NCI-H226 (cell line): ENCODE data around the gene SDR42E2.
"Not testable (repeated sequence)": the region's sequence is repeated elsewhere in the genome, so short reads cannot be mapped to it uniquely, and the experiment has no call there.

Source experiments
- DNase-seq: peaks from one replicate; pipeline ENCODE4 v3.0.0-alpha.2; 2015

The SDR42E2 gene

DNA sequence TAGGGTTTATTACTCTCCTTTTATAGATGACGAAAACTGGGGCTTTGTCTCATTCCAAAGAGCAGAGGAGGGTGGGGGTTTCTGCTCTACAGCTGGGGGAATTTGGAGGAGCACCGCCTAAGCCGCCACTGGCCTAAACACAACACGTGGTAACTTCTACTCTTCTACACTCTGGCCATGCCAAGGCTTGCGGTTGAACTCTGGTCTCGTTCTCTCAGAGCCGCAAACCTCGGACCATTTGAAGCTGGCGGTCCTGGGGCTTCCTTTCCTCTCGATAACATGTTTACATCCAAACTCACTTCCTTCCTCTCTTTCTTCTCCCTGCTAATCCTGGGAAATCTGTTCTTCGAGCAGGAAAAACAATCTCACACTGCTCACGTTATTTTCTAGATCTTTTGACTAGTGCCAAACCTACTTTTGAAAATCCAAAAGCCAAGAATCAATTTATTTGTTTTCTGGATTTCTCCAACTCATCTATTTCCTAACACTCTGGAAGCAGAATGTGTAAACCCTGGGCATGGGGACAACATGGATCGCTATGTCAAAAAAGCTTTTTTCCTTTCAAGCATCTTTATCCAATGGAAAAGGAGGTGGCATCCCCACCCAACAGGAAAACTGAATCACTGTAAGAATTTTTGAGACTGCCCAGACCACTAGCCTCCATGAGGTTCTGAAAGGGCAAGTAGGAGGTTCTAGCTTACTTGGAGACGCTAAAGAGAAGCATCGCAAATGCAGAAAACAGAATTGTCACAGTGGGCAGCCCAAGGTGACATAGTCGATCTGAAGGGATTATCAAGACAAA is 30.2 kb downstream of the SDR42E2 start:
- peak; percentile 81 for DNase-seq

DNA sequence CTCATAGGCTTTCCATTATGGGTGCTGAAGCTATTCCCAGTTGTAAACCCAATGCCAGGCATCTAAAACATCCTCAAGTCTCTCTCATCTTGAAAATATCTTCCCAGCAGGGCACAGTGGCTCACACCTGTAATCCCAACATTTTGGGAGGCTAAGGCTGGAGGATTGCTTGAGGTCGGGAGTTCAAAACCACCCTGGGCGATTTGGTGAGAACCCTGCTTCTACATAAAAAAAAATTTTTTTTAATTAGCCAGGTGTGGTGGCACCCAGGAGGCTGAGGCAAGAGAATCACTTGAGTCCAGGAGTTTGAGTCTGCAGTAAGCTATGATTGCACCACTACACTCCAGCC is 30.7 kb downstream of the SDR42E2 start:
- no peak for DNase-seq

DNA sequence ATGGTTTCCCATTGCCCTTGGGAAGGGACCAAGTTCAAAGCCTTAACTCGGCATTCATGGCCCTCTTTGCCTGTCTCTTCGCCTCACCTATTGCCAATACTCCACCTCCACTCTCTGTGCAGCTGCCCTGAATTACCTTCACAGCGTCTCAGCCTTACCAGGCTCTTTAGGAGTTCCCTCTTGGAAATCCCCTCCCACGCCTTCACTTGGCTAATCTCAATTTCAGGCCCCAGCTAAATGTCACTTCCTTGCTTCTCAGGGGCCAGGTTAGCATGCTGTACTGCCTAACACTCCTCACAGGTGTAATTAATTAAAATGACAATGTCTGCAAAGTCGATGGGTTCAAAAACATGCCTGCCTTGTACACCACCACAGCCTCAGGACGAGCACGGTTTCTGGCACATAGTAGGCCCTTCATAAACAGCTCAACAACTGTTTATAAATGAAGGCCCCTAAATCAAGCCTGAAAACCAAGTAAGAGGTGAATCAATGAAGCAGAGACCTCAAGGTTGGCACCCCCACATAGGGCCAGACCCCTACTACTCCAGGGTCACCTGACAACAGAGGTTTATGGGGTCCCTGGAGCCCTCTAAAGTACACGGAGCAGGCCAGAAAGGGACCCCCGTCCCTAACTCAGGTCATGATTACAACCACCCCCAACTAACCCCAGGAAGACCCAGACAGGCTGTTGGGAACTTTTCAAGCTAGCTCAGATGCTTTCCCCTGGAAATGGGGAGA is 32.6 kb downstream of the SDR42E2 start:
- DNase-seq = no peak

DNA sequence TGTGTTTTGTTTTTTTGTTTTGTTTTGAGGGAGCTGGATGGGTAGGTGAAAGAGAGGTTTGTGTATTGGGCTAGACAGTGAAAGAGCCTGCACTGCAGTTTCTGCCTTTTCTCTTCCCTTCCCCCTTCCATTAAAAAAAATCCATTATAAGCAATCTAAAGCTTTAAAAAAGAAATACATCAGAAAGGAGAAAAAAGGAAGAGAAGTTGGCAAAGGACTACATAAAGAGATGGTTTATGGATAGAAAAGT is 33.1 kb downstream of the SDR42E2 start:
- DNase-seq = no peak

DNA sequence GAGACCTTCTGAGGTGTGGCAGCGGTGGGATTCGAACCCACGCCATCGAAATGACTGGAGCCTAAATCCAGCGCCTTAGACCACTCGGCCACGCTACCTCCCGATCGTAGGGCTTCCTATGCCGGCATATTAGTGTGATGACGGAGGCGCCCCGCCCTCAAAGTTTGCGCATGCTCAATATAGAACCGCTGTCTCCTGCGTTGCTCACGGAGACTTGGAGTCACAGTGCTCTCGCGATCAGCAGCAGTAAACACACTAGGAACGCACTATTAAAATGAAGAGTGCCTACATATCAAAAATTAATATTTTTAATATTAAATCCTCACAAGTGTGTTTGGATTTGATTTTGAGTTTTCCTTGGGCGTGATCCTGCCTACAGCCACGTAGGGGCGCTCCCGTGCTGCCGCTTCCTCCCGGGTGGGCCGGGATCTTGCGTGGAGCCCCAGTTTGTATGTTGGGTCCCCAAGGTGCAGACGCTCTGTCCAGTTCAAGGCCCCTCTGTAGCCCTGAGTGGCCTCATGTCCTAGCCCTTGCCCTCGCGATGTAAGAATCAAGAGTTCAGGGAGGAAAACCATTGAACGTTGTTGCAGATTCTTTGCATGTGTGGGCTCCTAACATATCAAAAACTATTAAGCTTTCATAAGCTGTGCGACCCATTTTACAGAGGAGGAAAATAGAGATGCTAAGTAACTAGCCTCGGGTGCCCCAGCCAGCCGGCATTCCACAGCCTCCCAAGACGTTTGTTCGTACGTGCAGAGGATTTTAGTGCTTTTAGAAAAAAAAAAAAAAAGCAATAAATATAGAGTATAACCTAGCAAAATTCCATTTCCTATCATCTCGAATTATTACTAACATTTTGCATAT is 33.6 kb downstream of the SDR42E2 start:
- DNase-seq = peak; percentile 69

DNA sequence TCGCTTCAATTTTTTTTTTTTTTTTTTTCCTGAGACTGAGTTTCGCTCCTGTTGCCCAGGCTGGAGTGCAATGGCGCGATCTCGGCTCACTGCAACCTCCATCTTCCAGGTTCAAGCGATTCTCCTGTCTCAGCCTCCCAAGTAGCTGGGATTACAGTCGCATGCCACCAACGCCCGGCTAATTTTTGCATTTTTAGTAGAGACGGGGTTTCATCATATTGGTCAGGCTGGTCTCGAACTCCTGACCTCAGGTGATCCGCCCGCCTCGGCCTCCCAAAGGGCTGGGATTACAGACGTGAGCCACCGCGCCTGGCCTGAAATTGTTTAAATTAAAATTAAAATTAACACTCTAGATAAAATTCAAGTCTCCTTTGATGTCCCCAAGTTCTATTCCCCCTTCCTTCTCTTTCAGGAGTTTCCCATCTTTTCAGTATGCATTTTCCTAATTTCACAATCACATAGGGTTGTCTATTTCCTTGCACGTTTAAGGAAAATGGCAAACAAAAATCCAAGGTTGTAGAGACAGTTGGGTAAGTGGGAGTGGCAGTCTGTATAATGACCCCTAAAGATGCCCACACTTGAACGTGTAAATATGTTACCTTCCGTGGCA is 34.4 kb downstream of the SDR42E2 start:
- DNase-seq = not testable (repeated sequence)

DNA sequence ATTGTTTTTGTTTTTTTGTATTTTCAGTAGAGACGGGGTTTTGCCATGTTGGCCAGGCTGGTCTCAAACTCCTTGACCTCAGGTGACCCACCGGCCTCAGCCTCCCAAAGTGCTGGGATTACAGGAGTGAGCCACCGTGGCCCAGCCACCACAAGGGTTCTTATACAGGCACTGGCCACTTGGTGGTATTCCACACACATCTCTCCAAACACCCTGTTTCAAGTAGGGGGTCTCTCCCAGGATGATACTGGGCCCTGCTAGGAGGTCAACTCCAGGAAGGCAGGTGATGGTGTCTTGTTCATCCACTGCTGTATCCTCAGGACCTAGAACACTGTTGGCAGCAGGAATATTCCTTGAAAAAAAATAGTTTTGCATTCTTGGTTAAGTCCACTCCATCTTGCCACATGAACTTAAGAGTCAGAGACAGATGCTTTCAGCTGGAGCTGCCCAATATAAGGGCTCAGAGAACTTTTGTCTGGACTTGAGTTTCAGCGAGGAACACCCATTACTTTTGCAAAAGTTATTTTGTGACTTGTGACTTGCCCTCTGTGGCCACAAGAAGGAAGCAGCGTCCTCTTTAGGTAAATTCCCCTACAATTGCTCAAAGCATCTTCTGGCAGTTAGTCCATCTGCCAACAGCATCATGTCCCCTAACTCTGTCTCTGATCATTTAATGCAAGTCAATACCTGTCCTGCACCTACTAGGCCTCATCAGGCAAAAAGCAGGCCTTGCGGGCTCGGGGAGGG is 36.4 kb downstream of the SDR42E2 start:
- DNase-seq = no peak

DNA sequence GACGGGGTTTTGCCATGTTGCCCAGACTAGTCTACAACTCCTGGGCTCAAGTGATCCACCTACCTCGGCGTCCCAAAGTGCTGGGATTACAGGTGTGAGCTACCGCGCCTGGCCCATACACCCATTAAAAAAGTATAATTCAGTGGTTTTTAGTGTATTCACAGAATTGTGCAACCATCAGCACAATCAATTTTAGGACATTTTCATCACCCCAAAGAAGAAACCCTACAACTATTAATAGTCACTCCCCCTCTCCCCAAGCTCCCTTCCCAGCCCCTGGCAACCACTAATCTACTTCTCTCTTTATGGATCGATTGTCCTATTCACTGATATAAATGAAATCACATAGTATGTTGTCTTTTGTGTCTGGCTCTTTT is 39.9 kb downstream of the SDR42E2 start:
- no peak for DNase-seq

DNA sequence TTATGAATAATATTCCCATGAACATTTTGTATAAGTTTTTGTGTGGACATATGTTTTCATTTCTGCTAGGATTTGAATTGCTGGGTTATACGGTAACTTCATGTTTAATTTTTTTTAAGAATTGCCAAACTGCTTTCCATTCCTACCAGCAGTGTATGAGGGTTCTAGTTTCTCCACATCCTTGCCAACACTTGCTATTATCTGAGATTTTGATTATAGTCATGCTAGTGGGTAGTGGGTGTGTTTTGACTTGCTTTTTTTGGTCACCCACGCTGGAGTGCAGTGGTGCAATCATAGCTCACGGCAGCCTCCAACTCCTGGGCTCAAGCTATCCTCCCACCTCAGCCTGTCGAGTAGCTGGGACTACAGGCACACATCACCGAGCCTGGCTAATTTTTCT is 40.8 kb downstream of the SDR42E2 start:
- no peak for DNase-seq

DNA sequence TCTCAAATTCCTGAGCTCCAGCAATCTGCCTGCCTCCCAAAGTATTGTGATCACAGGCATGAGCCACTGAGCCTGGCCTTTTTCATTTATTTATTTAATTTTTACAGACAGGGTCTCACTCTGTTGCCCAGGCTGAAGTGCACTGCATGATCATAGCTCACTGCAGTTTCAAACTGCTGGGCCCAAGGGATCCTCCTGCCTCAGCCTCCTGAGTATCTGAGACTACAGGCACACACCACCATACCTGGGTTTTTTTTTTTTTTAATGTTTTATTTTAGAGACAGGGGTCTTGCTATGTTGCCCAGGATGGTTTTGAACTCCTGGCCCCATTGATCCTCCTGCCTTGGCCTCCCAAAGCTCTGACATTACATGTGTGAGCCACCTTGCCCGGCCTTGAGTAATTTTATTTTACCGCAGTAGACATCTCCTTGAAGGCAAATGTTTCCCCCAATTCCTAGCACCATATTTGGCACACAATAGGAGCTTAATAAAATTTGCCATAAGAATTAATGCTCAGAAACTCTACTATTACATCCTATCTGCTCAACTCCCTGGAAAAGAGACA is 41.9 kb downstream of the SDR42E2 start:
- no peak for DNase-seq

DNA sequence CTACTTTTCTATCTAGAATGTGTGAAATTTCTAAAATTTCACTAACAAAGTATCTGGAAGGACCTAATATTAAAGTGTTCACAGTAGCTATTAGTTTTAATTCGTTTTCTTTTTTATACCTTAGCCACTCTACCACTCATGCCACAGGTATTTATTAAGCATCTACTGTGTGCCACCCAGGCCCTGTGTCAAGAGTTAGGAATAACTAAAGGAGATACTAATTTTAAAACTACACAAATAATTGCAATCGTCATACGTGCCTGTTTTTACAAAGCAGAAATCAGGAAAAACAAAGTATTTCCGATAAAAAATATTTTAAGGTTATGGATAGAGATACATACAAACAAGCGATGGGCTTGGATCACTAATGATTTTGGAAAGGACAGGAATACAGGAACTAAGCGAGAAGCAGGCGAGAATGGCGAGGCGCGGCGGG is 43.3 kb downstream of the SDR42E2 start:
- no peak for DNase-seq

DNA sequence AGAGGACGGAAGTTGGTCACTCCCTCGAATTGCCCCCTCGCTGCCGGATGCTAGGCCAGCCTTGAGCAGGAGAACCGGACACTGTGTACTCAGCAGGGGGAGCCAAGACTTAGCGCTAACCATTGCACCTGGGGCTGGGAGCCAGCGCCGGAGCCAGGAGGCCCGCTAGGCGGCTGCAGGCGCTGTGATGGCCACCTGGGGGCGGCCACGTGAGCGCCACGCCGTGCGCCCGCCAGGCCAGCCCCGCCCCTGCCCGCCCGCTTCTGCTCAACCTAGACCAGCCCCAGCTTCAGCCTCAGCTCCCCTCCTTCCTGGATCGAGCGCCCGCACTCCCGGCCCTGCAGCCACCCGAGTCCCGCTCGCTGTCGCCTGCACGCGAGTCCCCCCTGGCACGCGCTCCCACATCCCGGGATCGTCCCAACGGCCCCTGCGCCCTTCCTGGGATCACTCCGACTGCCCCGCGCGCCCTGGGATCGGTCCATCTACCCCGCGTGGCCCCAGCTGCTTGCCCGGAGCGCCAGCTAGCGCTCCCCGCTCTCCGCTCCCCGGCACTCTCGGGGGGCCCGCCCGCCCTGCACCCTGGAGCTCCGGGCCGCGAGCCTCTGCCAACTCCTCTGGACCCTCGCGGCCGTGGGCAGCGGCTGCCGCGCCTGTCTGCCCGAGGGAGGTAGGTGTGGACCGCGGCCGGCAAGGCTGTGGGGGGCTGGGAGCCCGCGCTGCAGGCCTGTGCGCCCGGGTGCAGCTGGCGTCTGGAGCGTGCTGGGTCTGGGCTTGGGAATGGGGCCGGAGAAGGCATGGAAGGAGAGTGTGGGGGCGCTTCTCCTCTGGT is 43.9 kb downstream of the SDR42E2 start, which contains the start of gene EEF2K:
Gene EEF2K (plus strand): TSS at position 266 of the 829 bp plus-strand sequence. CDS start 19,452 bp downstream, outside the sequence.
- peak; percentile 94 for DNase-seq

DNA sequence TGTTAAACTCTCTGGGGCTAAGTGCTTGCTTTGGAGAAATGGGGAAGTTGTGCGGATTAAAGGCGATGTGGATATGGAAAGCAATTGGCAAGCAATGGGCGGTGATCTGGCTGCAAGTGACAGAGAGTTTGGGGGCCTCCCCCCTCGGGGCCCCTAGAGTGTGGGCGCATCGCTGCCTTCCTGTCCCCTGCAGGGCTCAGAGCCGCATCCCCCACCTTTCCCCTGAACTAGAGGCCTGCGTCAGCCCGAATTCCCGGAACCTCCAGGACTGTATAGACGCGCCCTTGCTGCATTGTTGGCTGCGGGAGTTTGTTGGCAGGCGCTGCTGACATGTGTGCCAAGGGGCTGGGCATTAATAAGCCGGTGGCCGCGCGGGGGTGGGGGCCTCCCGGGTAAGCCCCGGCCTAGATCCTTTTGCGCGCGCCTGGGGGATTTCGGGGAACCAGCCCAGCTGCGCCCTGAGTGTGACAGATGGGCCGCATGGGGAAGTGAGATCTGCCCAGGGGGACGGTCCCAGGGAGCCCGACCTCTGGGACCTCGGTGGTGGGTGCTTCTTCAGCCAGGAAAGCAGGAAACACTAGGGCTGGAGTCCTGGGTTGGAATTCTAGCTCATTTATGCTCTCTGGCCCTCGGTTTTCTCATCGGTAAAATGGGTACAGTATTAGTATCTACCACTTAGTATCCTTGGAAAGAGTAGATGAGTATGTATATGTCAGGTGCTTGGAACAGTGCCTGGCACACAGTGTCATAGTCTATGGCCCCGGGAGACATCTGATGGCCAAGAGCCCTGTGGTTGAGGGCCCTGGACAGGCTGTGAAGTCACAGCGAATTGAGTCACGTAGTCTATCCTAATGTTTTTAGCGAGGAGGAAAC is 44.8 kb downstream of the SDR42E2 start:
- peak; percentile 62 for DNase-seq

DNA sequence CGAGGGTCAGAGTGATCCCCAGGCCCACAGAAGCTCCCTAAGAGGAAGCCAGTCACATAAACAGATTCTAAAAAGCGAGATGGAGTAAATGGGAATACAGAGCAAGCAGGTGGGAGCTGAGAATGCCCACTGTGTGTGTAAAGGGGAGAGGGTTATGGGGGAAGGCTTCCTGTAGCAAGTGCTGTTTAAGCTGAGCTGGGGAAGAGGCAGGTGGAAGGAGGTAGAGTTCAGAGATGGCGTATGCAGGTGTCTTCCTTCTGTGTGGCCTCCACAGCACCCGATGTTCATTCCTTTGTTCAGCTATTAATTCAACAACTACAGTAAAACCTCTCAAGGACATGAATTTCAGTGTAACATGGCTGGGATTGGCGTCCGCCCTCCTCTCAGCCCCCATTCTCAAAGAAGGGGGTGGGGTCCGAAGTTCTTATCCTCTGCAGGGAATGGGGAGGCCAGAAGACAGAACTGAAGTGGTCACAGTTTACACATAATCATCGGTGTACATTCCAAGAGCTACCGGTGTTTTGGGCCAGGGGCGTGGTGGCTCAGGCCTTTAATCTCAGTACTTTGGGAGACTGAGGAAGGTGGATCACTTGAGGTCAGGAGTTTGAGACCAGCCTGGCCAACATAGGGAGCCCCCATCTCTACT is 45.5 kb downstream of the SDR42E2 start:
- no peak for DNase-seq

DNA sequence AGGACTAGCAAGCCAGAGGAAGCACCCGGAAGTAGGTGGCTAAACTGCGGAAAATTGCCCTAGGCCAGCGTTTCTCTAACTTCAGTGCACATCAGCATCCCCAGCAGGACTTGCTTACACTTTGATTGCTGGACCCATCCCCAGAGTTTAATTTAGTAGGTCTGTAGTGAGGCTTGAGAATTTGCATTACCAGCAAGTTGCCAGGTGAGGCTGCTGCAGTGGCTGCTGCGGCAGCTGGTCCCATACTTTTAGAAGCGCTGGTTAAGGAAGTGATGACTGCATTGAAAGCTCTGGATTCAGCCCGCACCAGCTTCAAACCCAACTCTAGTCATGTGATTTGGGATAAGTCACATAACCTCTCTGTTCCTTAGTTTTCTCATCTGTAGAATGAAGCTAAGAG is 48.0 kb downstream of the SDR42E2 start:
- DNase-seq = no peak

DNA sequence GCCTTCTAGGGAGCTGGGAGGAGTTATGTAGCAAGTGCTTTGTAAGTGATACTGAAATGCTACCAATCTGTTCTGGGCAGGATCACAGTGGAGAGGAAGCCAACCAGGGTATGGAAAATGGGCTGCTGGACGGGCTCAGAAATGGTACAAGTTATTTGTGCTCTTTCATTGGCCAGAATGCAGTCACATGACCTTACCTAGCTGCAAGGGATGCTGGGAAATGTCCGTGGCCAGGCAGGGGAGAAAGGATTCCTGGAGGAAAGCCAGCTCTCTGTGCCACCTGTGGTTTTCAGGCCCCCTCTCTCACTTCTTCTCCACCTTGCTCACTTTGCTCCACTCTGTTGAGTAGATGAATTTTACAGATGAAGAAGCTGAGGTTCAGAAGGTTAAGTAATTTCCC is 48.5 kb downstream of the SDR42E2 start:
- DNase-seq = no peak

DNA sequence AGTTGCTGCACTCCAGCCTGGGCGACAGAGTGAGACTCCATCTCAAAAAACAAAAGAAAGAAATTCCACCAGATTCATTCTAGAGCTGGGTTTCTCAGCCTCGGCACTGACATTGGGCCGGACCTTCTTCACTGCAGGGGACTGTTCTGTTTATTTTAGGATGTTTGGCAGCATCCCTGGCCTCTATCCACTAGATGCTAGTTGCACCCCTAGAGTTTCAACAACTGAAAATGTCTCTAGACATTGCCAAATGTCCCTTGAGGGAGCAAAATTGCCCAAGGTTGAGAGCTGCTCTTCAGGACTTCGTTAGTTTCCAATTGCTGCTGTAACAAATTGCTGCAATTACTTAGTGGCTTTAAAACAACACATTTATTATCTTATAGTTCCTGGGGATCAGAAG is 50.9 kb downstream of the SDR42E2 start:
- no peak for DNase-seq

DNA sequence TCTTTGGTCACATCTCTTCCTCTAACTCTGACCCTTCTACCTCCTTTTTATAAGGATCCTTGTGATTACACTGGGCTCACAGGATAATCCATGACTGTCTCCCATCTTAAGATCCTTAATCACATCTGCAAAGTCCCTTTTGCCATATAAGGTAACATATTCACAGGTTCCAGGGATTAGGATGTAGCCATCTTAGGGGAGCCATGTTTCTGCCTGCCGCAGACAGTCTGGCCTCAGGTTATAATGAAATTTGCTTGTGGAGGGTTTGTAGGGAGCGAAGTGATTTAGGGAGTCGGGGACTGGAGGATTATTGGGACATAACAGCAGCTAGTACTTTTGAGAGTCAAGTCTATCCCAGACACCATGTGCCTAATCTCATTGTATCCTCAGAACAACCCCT is 51.5 kb downstream of the SDR42E2 start:
- DNase-seq = no peak

DNA sequence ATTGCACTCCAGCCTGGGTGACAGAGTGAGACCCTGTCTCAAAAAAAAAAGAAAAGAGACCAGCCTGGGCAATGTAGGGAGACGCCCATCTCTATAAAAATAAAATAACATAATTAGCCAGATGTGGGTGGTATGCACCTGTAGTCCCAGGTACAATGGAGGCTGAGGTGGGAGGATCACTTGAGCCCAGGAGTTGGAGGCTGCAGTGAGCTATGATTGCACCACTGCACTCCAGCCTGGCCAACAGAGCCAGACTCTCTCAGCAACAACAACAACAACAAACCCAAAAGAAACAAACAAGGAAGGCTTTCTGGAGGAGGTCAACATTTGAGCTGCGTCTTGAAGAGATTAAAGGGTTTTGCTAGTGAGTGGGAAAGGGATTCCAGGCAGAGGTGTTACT is 52.1 kb downstream of the SDR42E2 start:
- no peak for DNase-seq

DNA sequence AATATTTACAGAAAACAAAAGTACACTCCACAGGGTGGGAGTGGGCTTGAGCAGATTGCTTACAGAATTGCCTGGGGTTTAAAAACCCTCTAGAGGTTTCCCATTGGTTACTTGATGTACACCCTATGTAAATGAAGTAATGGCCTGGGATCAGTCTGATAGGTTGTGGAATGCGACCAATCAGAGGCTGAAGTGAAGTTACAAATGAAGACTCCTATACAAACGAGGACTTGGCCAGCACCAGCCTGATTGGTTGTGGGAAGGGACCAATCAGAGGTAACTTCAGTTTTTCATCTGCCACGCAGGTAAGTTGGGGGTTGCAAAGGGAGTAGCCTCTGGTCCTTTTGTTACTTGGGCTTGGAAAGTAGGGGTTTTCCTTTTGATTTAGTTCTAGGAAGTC is 52.6 kb downstream of the SDR42E2 start:
- DNase-seq = no peak
